H1 (cell line): ENCODE measurements around the gene ENDOV. TPM values are rescaled to one million over a fixed set of nuclear protein-coding genes. Genes with fewer than 3 reads are reported as not detected.

Experiments
- CTCF ChIA-PET: fragments of 300-600 bp; sonication (Branson Sonifier 250); formaldehyde crosslinking; loops from one replicate; lab custom pipeline; 2021; ENCODE audit not compliant: partially characterized antibody; lab: Charles Lee
- POLR2A ChIA-PET: fragments of 300-600 bp; sonication (Branson Sonifier 250); formaldehyde crosslinking; loops from one replicate; lab custom pipeline; 2021; ENCODE audit warnings: inconsistent platforms; ENCODE audit not compliant: partially characterized antibody; lab: Charles Lee
- DNase-seq, 2 experiments: peaks; one replicate each; pipeline versions ENCODE4 v3.0.0 to v3.0.0-alpha.2; 2010 to 2022; ENCODE audit warnings: low spot score in 2 of 2, low read depth in 1 of 2, mixed read lengths in 1 of 2
- FAIRE-seq: peaks from 2 replicates; lab custom pipeline; 2011; peaks lifted over from hg19 to GRCh38; lab: Jason Lieb, UNC
- H2AFZ ChIP-seq: 2 replicates; pipeline ENCODE4 v1.8.1; 2012; ENCODE audit warnings: low read length, inconsistent platforms
- H2AK5ac ChIP-seq: 2 replicates; pipeline ENCODE4 v1.6.1; 2013; ENCODE audit warnings: low read depth, low read length
- H2BK120ac ChIP-seq: replicated peaks from 2 replicates; pipeline ENCODE3; 2013; ENCODE audit warnings: low read depth, low read length, inconsistent platforms
- H2BK12ac ChIP-seq: 2 replicates; pipeline ENCODE4 v1.6.1; 2013; ENCODE audit warnings: low read depth, low read length
- H2BK15ac ChIP-seq: 2 replicates; pipeline ENCODE4 v1.6.1; 2013; ENCODE audit warnings: low read length
- H2BK20ac ChIP-seq: 2 replicates; pipeline ENCODE4 v1.6.1; 2013; ENCODE audit warnings: low read length
- H2BK5ac ChIP-seq: 2 replicates; pipeline ENCODE4 v1.6.1; 2013; ENCODE audit warnings: low read depth, low read length
- H3K14ac ChIP-seq: 2 replicates; pipeline ENCODE4 v1.6.1; 2013; ENCODE audit warnings: inconsistent platforms; ENCODE audit not compliant: insufficient read length
- H3K18ac ChIP-seq: 2 replicates; pipeline ENCODE4 v1.6.1; 2013; ENCODE audit warnings: low read length; ENCODE audit errors: extremely low read depth
- H3K23ac ChIP-seq: 2 replicates; pipeline ENCODE4 v1.6.1; 2013; ENCODE audit warnings: inconsistent platforms; ENCODE audit not compliant: insufficient read length
- H3K23me2 ChIP-seq: 2 replicates; pipeline ENCODE4 v1.6.1; 2013; ENCODE audit warnings: low read depth, low read length
- H3K27ac ChIP-seq: 2 replicates; pipeline ENCODE4 v1.6.1; 2011; ENCODE audit warnings: low read depth, low read length, inconsistent platforms
- H3K27me3 ChIP-seq, 4 experiments: replicated peaks in 1 of 4; 1 replicate in 1 of 4; 2 replicates in 3 of 4; pipeline versions ENCODE4 v1.6.1 to v1.8.1; 2011 to 2013; ENCODE audit warnings: low read length in 3 of 4, mild to moderate bottlenecking in 3 of 4, inconsistent platforms in 2 of 4, mixed read lengths in 2 of 4, moderate library complexity in 1 of 4; ENCODE audit not compliant: control insufficient read depth in 3 of 4, insufficient read depth in 3 of 4; ENCODE audit errors: extremely low read depth in 1 of 4
- H3K36me3 ChIP-seq, 4 experiments: 2 replicates each; pipeline versions ENCODE4 v1.6.1 to v1.8.1; 2011 to 2013; ENCODE audit warnings: mild to moderate bottlenecking in 4 of 4, low read length in 3 of 4, moderate library complexity in 2 of 4, control low read depth in 1 of 4, inconsistent platforms in 1 of 4; ENCODE audit not compliant: insufficient read depth in 4 of 4, control insufficient read depth in 2 of 4
- H3K4ac ChIP-seq: replicated peaks from 2 replicates; pipeline ENCODE3; 2013; ENCODE audit warnings: low read length, low read depth, mixed read lengths, inconsistent platforms; ENCODE audit not compliant: insufficient read length
- H3K4me1 ChIP-seq, 4 experiments: replicated peaks in 1 of 4; 1 replicate in 1 of 4; 2 replicates in 3 of 4; pipeline versions ENCODE4 v1.6.1 to v1.8.1; 2011 to 2013; ENCODE audit warnings: low read length in 3 of 4, inconsistent platforms in 2 of 4, mixed read lengths in 1 of 4; ENCODE audit not compliant: insufficient read depth in 4 of 4, control insufficient read depth in 3 of 4
- H3K4me2 ChIP-seq, 2 experiments: 2 replicates each; pipeline versions ENCODE4 v1.6.1 to v1.8.1; 2011 to 2013; ENCODE audit warnings: low read depth in 2 of 2, low read length in 2 of 2, control low read depth in 1 of 2, inconsistent platforms in 1 of 2, mild to moderate bottlenecking in 1 of 2; ENCODE audit not compliant: insufficient read depth in 1 of 2
- H3K4me3 ChIP-seq, 4 experiments: fragments of 200-600, 300-600 bp in 1 of 4; sonication (generic), shearing (Covaris generic), sonication (Bioruptor Twin) in 1 of 4; 2 replicates each; pipeline versions ENCODE4 v1.5.1 to v1.8.1; 2011 to 2016; ENCODE audit warnings: low read length in 4 of 4, low read depth in 3 of 4, control low read depth in 2 of 4, inconsistent platforms in 2 of 4, mild to moderate bottlenecking in 2 of 4, mixed read lengths in 1 of 4, moderate library complexity in 1 of 4; ENCODE audit not compliant: insufficient read depth in 2 of 4; ENCODE audit errors: extremely low read depth in 1 of 4
- H3K56ac ChIP-seq: replicated peaks from 2 replicates; pipeline ENCODE3; 2013; ENCODE audit warnings: low read depth, mild to moderate bottlenecking, mixed read lengths, low read length, inconsistent platforms; ENCODE audit not compliant: insufficient read length
- H3K79me1 ChIP-seq: 2 replicates; pipeline ENCODE4 v1.6.1; 2013; ENCODE audit warnings: low read depth, low read length, control low read depth
- H3K79me2 ChIP-seq, 2 experiments: 2 replicates each; pipeline versions ENCODE4 v1.6.1 to v1.8.1; 2012 to 2013; ENCODE audit warnings: low read length in 2 of 2, mild to moderate bottlenecking in 2 of 2, inconsistent platforms in 1 of 2; ENCODE audit not compliant: insufficient read depth in 2 of 2, control insufficient read depth in 1 of 2
- H3K9ac ChIP-seq, 4 experiments: replicated peaks in 1 of 4; 1 replicate in 1 of 4; 2 replicates in 3 of 4; pipeline versions ENCODE4 v1.6.1 to v1.8.1; 2011 to 2013; ENCODE audit warnings: low read depth in 3 of 4, low read length in 3 of 4, control low read depth in 2 of 4, mild to moderate bottlenecking in 2 of 4, moderate library complexity in 2 of 4, inconsistent platforms in 1 of 4; ENCODE audit errors: extremely low read depth in 1 of 4
- H3K9me3 ChIP-seq, 2 experiments: 2 replicates each; pipeline versions ENCODE4 v1.6.1 to v1.8.1; 2012 to 2013; ENCODE audit warnings: mild to moderate bottlenecking in 2 of 2, moderate library complexity in 2 of 2, control low read depth in 1 of 2, inconsistent platforms in 1 of 2, low read depth in 1 of 2, low read length in 1 of 2, mixed read lengths in 1 of 2; ENCODE audit not compliant: insufficient read depth in 2 of 2
- H4K20me1 ChIP-seq, 2 experiments: replicated peaks in 1 of 2; 2 replicates each; pipeline versions ENCODE3 to v1.8.1; 2011 to 2013; ENCODE audit warnings: inconsistent platforms in 2 of 2, low read length in 2 of 2, mild to moderate bottlenecking in 1 of 2; ENCODE audit not compliant: insufficient read depth in 2 of 2, control insufficient read depth in 1 of 2
- H4K5ac ChIP-seq: 2 replicates; pipeline ENCODE4 v1.6.1; 2013; ENCODE audit warnings: low read length, low read depth, mixed read lengths, inconsistent platforms; ENCODE audit not compliant: insufficient read length
- H4K8ac ChIP-seq: 2 replicates; pipeline ENCODE4 v1.8.0; 2013; ENCODE audit warnings: mild to moderate bottlenecking, moderate library complexity, low read length, inconsistent platforms; ENCODE audit not compliant: insufficient read depth; ENCODE audit errors: extremely low read depth
- H4K91ac ChIP-seq: replicated peaks from 2 replicates; pipeline ENCODE3; 2013; ENCODE audit warnings: low read length, mixed read lengths, inconsistent platforms; ENCODE audit not compliant: insufficient read length
- ATF3 ChIP-seq: IDR thresholded peaks from 2 replicates; pipeline ENCODE4 v1.6.1; 2011; ENCODE audit warnings: low read depth, mild to moderate bottlenecking, low read length; ENCODE audit not compliant: insufficient read depth
- BCL11A ChIP-seq, 2 experiments: IDR thresholded peaks; one replicate each; pipeline ENCODE4 v1.6.1; 2011; ENCODE audit warnings: low read depth in 2 of 2, low read length in 2 of 2, mild to moderate bottlenecking in 2 of 2
- CHD2 ChIP-seq: IDR thresholded peaks from 2 replicates; pipeline ENCODE4 v1.6.1; 2012; ENCODE audit warnings: low read length, improper control_type of control experiment
- KDM1A ChIP-seq: fragments of 200-600, 300-600 bp; sonication (generic); IDR thresholded peaks from 2 replicates; pipeline ENCODE4 v1.7.1; 2016; ENCODE audit warnings: mild to moderate bottlenecking, low read length, borderline replicate concordance
- KDM5A ChIP-seq: fragments of 200-600 bp; IDR thresholded peaks from 2 replicates; pipeline ENCODE4 v1.7.1; 2012; ENCODE audit warnings: mild to moderate bottlenecking, low read length, inconsistent platforms, mixed read lengths
- NANOG ChIP-seq: IDR thresholded peaks from 2 replicates; pipeline ENCODE4 v1.6.1; 2011; ENCODE audit warnings: low read length, low read depth, mild to moderate bottlenecking, inconsistent platforms; ENCODE audit not compliant: insufficient read depth, poor library complexity, severe bottlenecking
- NRF1 ChIP-seq: IDR thresholded peaks from 2 replicates; pipeline ENCODE4 v1.6.1; 2011; ENCODE audit warnings: mild to moderate bottlenecking, low read depth, low read length, improper control_type of control experiment
- RAD21 ChIP-seq, 2 experiments: IDR thresholded peaks in 1 of 2; conservative IDR thresholded peaks in 1 of 2; 2 replicates each; pipeline ENCODE4 v1.6.1; 2011; ENCODE audit warnings: low read depth in 2 of 2, low read length in 2 of 2, improper control_type of control experiment in 1 of 2, inconsistent platforms in 1 of 2, mild to moderate bottlenecking in 1 of 2, moderate library complexity in 1 of 2
- SP4 ChIP-seq: IDR thresholded peaks from 2 replicates; pipeline ENCODE4 v1.6.1; 2012; ENCODE audit warnings: low read length, inconsistent platforms
- SUZ12 ChIP-seq: fragments of 200-600 bp; sonication (generic); IDR thresholded peaks from 2 replicates; pipeline ENCODE4 v1.6.1; 2012; ENCODE audit warnings: mild to moderate bottlenecking, inconsistent platforms, low read length, moderate library complexity, mixed read lengths
- WGBS, 2 experiments: shearing (Covaris generic) in 1 of 2; methylation state at CpG; one replicate each; pipeline versions ENCODE4 v1.1.6 to v1.1.7; 2013 to 2015; ENCODE audit warnings: low lambda C conversion rate in 2 of 2, mixed read lengths in 2 of 2, inconsistent platforms in 1 of 2, low coverage in 1 of 2, missing lambda C conversion rate in 1 of 2; ENCODE audit not compliant: insufficient replicate concordance in 2 of 2, insufficient coverage in 1 of 2, insufficient read length in 1 of 2; ENCODE audit errors: extremely low coverage in 1 of 2, missing lambda C conversion rate in 1 of 2; 5-methylcytosine and 5-hydroxymethylcytosine counted together
- polyA plus RNA-seq, 7 experiments: library from polyadenylated mRNA; depleted of rRNA in 3 of 7; stranded (reverse) in 5 of 7; unstranded in 2 of 7; fragments of >200 nt in 5 of 7; fragments of 200-250 nt in 2 of 7; gene quantifications; 1 replicate in 5 of 7; 2 replicates in 1 of 7; 4 replicates in 1 of 7; pipeline versions ENCODE4 v1.2.1 to v1.2.3, GENCODE V29; 2011 to 2013; ENCODE audit warnings: missing spikeins in 2 of 7, mixed read lengths in 2 of 7
- total RNA-seq: library from RNA; stranded (reverse); fragmentation: NEBNext Ultra II Directional; extraction: Animal tissue kit (Norgen Biotek cat#: 25700); gene quantifications from 2 replicates; pipeline ENCODE4 v1.2.1, GENCODE V29; 2021
- TF ChIP-seq, protein P1 (sequence below): IDR thresholded peaks from 2 replicates; pipeline ENCODE4 v1.6.1; 2012; ENCODE audit warnings: inconsistent platforms

Gene ENDOV
- total and polyA plus RNA-seq, 2 of the 8 experiments (the other 6 are each of a cell fraction or from before 2014, with no cell fraction given): 10.6 to 13.3 TPM

DNA sequence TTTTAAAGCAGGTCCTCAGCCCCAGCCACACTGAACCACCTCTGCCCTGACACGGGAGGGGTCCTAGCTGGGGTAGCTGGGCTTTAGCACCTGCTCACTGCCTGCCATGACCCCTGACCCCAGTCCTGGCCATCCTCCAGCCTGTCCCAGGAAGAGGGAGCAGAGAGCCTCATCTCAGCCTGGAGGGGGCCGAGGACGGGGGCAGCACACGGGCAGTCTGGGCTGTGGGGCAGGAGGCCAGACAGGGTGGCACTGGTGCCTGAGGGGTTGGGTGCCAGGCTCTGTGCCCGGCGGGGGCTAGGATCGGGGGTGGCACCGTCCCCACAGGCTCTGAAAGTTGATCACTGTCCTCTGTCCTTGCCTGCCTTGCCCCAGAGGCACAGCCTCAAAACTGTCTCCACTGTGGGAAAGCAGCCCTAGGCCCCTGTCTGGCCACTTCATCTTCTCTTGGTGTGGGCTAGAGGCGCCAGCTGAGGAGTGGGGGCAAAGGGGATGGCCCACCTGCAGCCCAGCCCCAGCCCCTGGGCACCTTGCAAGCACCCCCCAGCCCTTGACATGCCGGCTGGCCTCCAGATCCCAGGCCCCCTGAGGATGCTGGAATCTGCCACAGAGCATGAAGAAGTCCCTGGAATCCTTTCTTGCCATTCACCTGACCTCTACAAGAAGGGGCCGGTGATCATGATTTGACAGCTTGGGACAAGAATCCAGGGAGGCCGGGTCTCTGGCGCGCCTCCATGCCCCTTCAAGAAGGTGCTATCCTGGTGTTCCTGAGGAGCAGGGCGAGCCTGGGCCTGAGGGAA is 15.7 kb downstream of the ENDOV start:
- Histone ChIP-seq H3K4me3 (no peak overlapping the region), H3K9me3 (no peaks in the 10 kb centered on the region), H3K27ac (no peak overlapping the region), H2BK20ac (no peak overlapping the region), H3K27me3 (no peaks in the 10 kb centered on the region; a peak in 1 of 7 replicates), H2BK15ac (no peak overlapping the region), H3K4me2 (no peak overlapping the region), H3K14ac (no peak overlapping the region), H2BK12ac (no peak overlapping the region), H2BK5ac (no peak overlapping the region), H3K23ac (no peak overlapping the region), H3K4ac (no peak overlapping the region), H4K8ac (peak overlapping the region; percentile 63; the same call in 1 of the 2 replicates), H3K79me1 (no peaks in the 10 kb centered on the region), H4K5ac (no peak overlapping the region), H3K18ac (no peak overlapping the region), H4K20me1 (peaks cover 0 to 2% of the 10 kb centered on the region in 2 experiments), H2AFZ (no peak overlapping the region), H3K23me2 (no peaks in the 10 kb centered on the region), H3K36me3 (no peaks in the 10 kb centered on the region; a peak in 1 of 8 replicates), H3K79me2 (no peaks in the 10 kb centered on the region), H2AK5ac (no peak overlapping the region), H2BK120ac (no peak overlapping the region), H4K91ac (no peak overlapping the region), H3K56ac (no peak overlapping the region), H3K4me1 (peaks cover 0 to 8% (median 2%) of the 10 kb centered on the region in 4 experiments; a peak in 3 of 7 replicates), H3K9ac (no peak overlapping the region)
- DNase-seq (no peak), FAIRE-seq (no peak)
- 86% methylated on average over 11 of the region's 15 CpGs; no CpG with 5 or more reads in 1 of the 2 experiments for WGBS, 2 experiments
- POLR2A ChIA-PET: no interaction called here
- CTCF ChIA-PET: interaction anchor here (1.1 to 1.6 kb wide), 2 partner anchors 78 to 548 kb away, joined by 3 read pairs; no protein-coding TSS in a partner anchor
- TF ChIP-seq ATF3 (no peak), NANOG (no peak), NRF1 (no peak), BCL11A (IDR thresholded peaks at IDR 0.05; ENCODE audit: low read depth in 2 of 2, low read length in 2 of 2) (no peak), KDM1A (no peak), RAD21 (IDR thresholded peaks at IDR 0.05 in 1 of 2, conservative IDR thresholded peaks at IDR 0.05 in 1 of 2; ENCODE audit: low read depth in 2 of 2, low read length in 2 of 2) (no peak), CHD2 (no peak), KDM5A (no peak), SP4 (no peak), SUZ12 (no peak)
- TF ChIP-seq, protein P1, sequence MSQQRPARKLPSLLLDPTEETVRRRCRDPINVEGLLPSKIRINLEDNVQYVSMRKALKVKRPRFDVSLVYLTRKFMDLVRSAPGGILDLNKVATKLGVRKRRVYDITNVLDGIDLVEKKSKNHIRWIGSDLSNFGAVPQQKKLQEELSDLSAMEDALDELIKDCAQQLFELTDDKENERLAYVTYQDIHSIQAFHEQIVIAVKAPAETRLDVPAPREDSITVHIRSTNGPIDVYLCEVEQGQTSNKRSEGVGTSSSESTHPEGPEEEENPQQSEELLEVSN: no peak
